Endodermal cell (in vitro differentiated cells): ENCODE results near the gene BEST1. TPM values are rescaled to one million over a fixed set of nuclear protein-coding genes. Genes with fewer than 3 reads are reported as not detected.
A peak's percentile ranks its signal among the peaks of the same experiment; 100 is the strongest.

Experiments
- DNase-seq: peaks from one replicate; pipeline ENCODE4 v3.0.0-alpha.2; 2017
- H3K27ac ChIP-seq: 2 replicates; pipeline ENCODE4 v1.5.1; 2013; ENCODE audit warnings: mild to moderate bottlenecking, low read depth, low read length, moderate library complexity
- H3K27me3 ChIP-seq: 2 replicates; pipeline ENCODE4 v1.6.1; 2013; ENCODE audit warnings: mild to moderate bottlenecking, low read length, moderate library complexity; ENCODE audit not compliant: insufficient read depth, control insufficient read depth, poor library complexity, severe bottlenecking
- H3K36me3 ChIP-seq: 2 replicates; pipeline ENCODE4 v1.7.0; 2013; ENCODE audit warnings: mild to moderate bottlenecking, low read length, moderate library complexity; ENCODE audit not compliant: control insufficient read depth, insufficient read depth
- H3K4me1 ChIP-seq: one replicate; pipeline ENCODE4 v1.7.0; 2013; ENCODE audit warnings: low read length; ENCODE audit not compliant: control insufficient read depth, insufficient read depth
- H3K4me3 ChIP-seq: 2 replicates; pipeline ENCODE4 v1.5.1; 2013; ENCODE audit warnings: mild to moderate bottlenecking, low read length, moderate library complexity
- H3K9ac ChIP-seq: 2 replicates; pipeline ENCODE4 v1.6.1; 2013; ENCODE audit warnings: mild to moderate bottlenecking, low read length, moderate library complexity; ENCODE audit not compliant: poor library complexity, severe bottlenecking; ENCODE audit errors: extremely low read depth
- H3K9me3 ChIP-seq: 2 replicates; pipeline ENCODE4 v1.6.1; 2013; ENCODE audit warnings: mild to moderate bottlenecking, low read length, moderate library complexity; ENCODE audit not compliant: control insufficient read depth
- H3K27ac Mint-ChIP-seq: 2 replicates; pipeline ENCODE4 v1.8.0; 2020; ENCODE audit warnings: mixed read lengths
- H3K27me3 Mint-ChIP-seq: 2 replicates; pipeline ENCODE4 v1.8.0; 2021; ENCODE audit warnings: mild to moderate bottlenecking, mixed read lengths; ENCODE audit not compliant: insufficient read depth
- H3K36me3 Mint-ChIP-seq: 2 replicates; pipeline ENCODE4 v1.8.0; 2020; ENCODE audit warnings: low read depth, mixed read lengths
- H3K4me1 Mint-ChIP-seq: 2 replicates; pipeline ENCODE4 v1.8.0; 2020; ENCODE audit warnings: mixed read lengths
- H3K4me3 Mint-ChIP-seq: 2 replicates; pipeline ENCODE4 v1.8.0; 2020; ENCODE audit warnings: mild to moderate bottlenecking, moderate library complexity, mixed read lengths
- H3K9me3 Mint-ChIP-seq: 2 replicates; pipeline ENCODE4 v1.8.0; 2020; ENCODE audit warnings: mild to moderate bottlenecking, mixed read lengths
- CTCF ChIP-seq: fragments of 200-600 bp; sonication (generic); conservative IDR thresholded peaks from 2 replicates; pipeline ENCODE4 v1.5.0; 2021; ENCODE audit warnings: antibody characterized with exemption, mild to moderate bottlenecking
- whole genome bisulfite sequencing, 2 experiments: methylation state at CpG; one replicate each; pipeline versions ENCODE4 v1.1.5 to v1.1.7; 2013; ENCODE audit warnings: missing lambda C conversion rate in 2 of 2, mixed read lengths in 1 of 2; ENCODE audit not compliant: insufficient coverage in 1 of 2, insufficient read length in 1 of 2; 5-methylcytosine and 5-hydroxymethylcytosine counted together
- total RNA-seq, 2 donors: library from RNA; stranded (reverse); fragmentation: NEBNext Ultra II Directional in 1 of 2; extraction: Animal tissue kit (Norgen Biotek cat#: 25700) in 1 of 2; gene quantifications; 2 replicates in 1 of 2; 3 replicates in 1 of 2; pipeline ENCODE4 v1.2.1, GENCODE V29; 2021

Gene BEST1
- total RNA-seq, 2 donors from 2014 or later: 0.26 to 0.40 TPM

GRCh38 chr11:61966734-61967115 lies 16.6 kb downstream of the BEST1 start:
- Histone ChIP-seq H3K9ac (peak overlapping the region; percentile 89), H3K27ac (no peak overlapping the region), H3K9me3 (no peaks in the 10 kb centered on the region), H3K4me1 (peaks cover 6% of the 10 kb centered on the region), H3K27me3 (no peaks in the 10 kb centered on the region), H3K4me3 (peak overlapping the region; percentile 91), H3K36me3 (peaks cover 34% of the 10 kb centered on the region)
- Mint-ChIP-seq H3K27ac (peak overlapping the region; percentile 91), H3K4me1 (peaks cover 28% of the 10 kb centered on the region), H3K9me3 (no peaks in the 10 kb centered on the region), H3K36me3 (peaks cover 37% of the 10 kb centered on the region), H3K4me3 (peak overlapping the region; percentile 97), H3K27me3 (no peaks in the 10 kb centered on the region)
- DNase-seq: no peak
- WGBS, 2 experiments: 0% methylated on average over 9 to 13 of the region's 13 CpGs
- no peak for TF ChIP-seq CTCF

- no peak for TF ChIP-seq CTCF
- H3K4me1 ChIP-seq: peaks cover 6% of the 10 kb centered on the region
- no peaks in the 10 kb centered on the region for H3K27me3 ChIP-seq
- H3K36me3 ChIP-seq: peaks cover 34% of the 10 kb centered on the region
- Mint-ChIP-seq H3K9me3 (no peaks in the 10 kb centered on the region), H3K4me1 (peaks cover 32% of the 10 kb centered on the region), H3K27ac (peak within 1 kb of the TSS; percentile 97), H3K4me3 (peak within 1 kb of the TSS; percentile 97), H3K36me3 (peaks cover 37% of the 10 kb centered on the region), H3K27me3 (no peaks in the 10 kb centered on the region)
- H3K27ac ChIP-seq: peak within 1 kb of the TSS; percentile 86
- DNase-seq: peak; percentile 95
- H3K9me3 ChIP-seq: no peaks in the 10 kb centered on the region
- H3K4me3 ChIP-seq: peak within 1 kb of the TSS; percentile 91
- peak within 1 kb of the TSS; percentile 89 for H3K9ac ChIP-seq
- 0 to 1% methylated on average over 21 to 92 of the region's 93 CpGs for WGBS, 2 experiments
These were observed 17.2 kb downstream of the BEST1 start, which contains the start of gene FTH1 for GRCh38 chr11:61967116-61967923. TSS of gene FTH1 (minus strand) at chr11:61967634. CDS start at chr11:61967425, 209 bp downstream.

- Mint-ChIP-seq H3K9me3 (no peaks in the 10 kb centered on the region), H3K4me1 (peaks cover 39% of the 10 kb centered on the region), H3K4me3 (peak overlapping the region; percentile 97), H3K27ac (peak overlapping the region; percentile 97), H3K27me3 (no peaks in the 10 kb centered on the region), H3K36me3 (peaks cover 37% of the 10 kb centered on the region)
- no peak for TF ChIP-seq CTCF
- Histone ChIP-seq H3K27me3 (no peaks in the 10 kb centered on the region), H3K36me3 (peaks cover 33% of the 10 kb centered on the region), H3K27ac (peak overlapping the region; percentile 86), H3K9me3 (no peaks in the 10 kb centered on the region), H3K4me1 (peaks cover 11% of the 10 kb centered on the region), H3K4me3 (peak overlapping the region; percentile 91), H3K9ac (peak overlapping the region; percentile 89)
- peak; percentile 79 for DNase-seq
- WGBS, 2 experiments: 23 to 33% methylated on average over 23 to 53 of the region's 53 CpGs
These were observed 18.0 kb downstream of the BEST1 start for GRCh38 chr11:61967924-61968757.
